HG02678 (cell line): ENCODE measurements around the gene BRAT1.

Experiments
- ATAC-seq: cut with Tn5 transposase; IDR thresholded peaks from one replicate; pipeline ENCODE4 v1.9.1; 2021; ENCODE audit warnings: mild to moderate bottlenecking, moderate library complexity; ENCODE audit not compliant: unreplicated experiment

BRAT1 gene

DNA sequence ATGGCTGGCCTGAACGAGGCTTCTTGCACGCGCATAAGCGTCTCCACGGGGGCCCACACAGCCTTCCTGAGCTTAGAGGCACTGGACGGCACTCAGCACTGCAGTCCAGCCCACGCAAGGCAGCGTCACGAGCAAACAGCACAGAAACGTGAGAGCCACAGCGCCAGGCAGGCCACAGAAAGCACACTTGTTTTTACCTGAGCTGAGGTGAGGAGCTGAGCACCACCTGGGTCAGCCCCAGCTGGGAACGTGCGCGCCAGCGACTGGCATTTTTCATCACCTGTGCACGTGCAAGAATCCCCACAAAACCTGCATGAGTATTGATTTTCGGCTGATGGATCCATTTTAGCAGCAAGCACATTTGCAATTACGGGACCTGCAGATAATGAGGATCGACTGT, 30.1 kb upstream of the BRAT1 start:
- ATAC-seq = no peak

DNA sequence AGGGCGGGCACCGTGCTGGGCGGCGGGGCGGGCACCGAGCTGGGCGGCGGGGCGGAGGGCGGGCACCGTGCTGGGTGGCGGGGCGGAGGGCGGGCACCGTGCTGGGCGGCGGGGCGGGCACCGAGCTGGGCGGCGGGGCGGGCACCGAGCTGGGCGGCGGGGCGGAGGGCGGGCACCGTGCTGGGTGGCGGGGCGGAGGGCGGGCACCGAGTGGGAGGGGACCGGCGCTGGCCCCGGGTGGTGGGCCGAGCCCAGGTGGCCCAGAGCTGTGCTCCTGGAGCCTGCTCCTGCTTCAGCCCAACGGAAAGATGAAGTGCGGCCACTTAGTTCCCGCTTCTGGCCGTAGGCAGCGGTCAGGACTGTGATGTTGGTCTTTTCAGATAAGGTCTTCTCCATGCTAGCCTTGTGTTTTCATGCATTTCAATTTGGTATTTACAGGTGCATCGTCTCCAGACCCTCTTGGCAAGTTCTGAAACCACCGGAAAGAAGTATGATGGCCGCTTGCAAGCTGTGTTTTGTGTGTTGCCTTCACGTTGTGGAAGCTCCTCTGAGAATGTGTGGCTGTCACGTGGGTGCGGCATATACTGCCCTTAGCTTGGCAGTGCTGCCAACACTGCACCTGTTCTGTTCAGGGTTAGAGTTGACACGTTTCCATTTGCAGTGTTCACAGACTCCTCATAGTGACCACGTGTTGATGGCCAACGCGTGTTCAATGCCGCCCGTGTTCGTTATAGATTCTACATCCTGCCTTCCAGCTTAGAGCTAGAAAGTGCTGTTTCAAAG, 28.7 kb upstream of the BRAT1 start:
- no peak for ATAC-seq

DNA sequence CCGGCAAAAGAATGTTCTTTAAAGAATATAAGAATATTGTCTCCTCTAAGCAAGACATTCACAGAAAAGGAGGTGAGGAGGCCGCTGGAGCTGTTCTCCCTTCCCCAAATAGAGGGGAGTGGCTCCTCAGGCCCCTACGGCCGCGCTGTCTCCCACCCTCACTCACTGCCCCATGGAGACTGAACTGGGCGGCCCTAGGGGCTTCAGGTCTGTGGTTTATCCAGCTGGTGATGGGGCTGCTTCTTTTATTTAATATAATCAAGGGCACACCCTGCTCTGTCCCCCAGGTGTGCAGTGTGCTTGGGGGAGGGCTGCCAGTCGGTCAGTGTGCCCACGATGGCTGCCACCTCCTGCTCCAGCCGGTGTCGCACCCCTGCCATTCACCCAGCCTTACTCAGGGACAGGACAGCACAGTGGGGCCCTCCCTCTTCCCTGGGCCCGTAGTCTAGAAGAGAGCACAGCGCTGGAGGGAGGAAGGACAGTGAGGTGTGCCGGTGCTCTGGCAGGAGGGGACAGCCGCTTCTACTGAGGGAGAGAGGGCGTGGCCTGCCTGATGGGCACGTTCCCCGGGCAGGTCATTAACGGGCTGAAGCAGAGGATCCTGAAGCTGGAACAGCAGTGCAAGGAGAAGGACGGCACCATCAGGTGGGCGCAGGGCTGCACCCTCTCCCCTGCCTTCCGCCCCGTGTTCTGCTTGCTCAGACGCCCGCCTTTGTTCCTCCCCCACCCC, 26.8 kb upstream of the BRAT1 start:
- no peak for ATAC-seq

DNA sequence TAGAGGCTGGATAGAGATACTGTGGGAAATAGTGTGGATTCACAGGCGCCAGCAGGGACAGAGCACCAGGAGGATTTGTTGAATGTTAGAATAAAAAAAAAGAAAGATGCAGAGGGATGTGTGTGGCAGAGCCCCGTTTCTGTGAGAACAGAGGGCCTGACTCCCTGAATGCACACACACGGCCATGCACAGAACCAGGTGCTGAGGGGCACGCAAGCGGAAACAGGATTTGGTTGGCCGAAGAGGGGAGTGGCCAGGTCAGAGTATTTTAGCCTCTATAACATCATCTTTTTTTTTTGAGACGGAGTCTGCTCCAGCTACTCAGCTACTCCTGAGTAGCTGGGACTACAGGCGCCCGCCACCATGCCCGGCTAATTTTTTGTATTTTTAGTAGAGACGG, 25.3 kb upstream of the BRAT1 start:
- ATAC-seq = no peak

DNA sequence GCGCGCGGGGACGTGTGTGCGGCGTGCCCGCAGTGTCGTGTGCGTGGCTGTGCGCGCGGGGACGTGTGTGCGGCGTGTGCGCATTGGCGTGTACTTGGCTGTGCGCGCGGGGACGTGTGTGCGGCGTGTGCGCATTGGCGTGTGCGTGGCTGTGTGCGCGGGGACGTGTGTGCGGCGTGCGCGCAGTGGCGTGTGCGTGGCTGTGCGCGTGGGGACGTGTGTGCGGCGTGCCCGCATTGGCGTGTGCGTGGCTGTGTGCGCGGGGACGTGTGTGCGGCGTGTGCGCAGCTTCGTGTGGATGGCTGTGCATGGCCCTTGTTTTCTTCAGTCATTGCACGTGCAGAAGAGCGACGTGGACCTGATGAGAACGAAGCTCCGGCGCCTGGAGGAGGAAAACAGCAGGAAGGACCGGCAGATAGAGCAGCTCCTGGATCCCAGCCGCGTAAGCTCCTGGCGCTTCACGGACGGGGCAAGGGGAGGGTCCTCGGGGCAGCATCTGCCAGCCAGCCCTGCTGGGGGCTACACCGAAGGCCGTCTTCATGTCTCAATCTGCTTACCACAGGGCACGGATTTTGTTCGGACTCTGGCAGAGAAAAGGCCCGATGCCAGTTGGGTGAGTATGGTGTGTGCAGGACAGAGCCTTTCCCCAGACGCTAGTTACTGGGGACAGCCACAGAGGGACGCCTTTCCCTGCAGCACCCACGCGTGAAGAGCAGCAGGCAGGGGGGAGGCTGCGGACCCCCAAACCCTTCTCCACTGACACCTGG, 22.8 kb upstream of the BRAT1 start:
- ATAC-seq = no peak

DNA sequence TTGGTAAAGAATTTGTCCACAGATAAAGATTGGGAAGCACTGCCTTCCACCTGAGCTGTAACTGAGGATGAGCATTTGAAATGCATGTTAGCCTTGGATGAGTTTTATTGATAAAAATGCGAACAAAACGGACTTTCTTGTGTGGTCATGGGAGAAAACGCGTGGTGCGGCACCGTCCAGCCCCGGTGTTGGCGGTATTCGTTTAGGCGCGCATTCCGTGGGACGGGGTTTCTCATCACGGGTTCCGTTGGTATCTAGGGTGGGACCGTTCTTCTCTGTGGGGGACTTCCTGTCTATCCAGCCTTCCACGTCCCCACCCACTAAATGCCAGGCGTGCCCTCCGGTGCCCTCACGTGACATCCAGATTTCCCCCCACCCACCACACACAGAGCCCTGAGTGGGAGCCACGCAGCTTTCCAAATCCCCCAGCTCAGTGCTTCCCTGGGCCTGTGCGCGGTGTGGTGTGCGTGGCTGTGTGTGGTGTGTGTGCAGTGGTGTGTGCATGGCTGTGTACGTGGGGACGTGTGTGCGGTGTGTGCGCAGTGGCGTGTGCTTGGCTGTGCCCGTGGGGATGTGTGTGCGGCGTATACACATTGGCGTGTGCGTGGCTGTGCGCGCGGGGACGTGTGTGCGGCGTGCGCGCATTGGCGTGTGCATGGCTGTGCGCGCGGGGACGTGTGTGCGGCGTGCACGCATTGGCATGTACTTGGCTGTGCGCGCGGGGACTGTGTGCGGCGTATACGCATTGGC, 21.6 kb upstream of the BRAT1 start:
- no peak for ATAC-seq

DNA sequence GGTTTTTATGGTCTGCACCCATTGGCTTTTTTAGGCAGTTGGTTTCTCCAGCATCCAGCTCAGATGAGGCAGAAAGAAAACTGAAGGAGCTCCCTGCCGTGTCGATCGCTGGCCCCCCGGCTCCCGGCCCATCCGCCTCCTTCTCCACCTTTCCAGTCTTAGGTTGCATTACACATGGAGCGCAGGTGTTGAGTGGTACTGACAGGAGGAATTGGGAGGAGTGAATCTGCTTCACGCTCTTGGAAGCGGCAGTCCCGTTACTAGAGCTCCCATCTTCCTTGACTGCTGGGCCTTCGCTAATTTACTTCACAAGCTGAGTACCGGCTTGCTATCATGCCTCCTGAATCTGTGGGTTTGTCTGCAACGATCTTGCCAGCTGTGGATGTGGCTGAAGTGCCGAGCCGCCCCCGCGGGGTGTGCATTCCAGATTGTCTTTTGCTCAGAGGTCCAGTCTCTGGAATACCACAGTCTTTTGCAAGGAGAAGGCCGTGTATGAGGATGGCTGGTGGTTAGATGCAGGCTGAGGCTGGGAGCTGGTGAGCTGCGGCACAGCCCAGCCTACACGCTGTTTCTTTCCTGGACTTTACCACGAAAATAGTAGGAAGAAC, 20.5 kb upstream of the BRAT1 start:
- ATAC-seq = no peak

DNA sequence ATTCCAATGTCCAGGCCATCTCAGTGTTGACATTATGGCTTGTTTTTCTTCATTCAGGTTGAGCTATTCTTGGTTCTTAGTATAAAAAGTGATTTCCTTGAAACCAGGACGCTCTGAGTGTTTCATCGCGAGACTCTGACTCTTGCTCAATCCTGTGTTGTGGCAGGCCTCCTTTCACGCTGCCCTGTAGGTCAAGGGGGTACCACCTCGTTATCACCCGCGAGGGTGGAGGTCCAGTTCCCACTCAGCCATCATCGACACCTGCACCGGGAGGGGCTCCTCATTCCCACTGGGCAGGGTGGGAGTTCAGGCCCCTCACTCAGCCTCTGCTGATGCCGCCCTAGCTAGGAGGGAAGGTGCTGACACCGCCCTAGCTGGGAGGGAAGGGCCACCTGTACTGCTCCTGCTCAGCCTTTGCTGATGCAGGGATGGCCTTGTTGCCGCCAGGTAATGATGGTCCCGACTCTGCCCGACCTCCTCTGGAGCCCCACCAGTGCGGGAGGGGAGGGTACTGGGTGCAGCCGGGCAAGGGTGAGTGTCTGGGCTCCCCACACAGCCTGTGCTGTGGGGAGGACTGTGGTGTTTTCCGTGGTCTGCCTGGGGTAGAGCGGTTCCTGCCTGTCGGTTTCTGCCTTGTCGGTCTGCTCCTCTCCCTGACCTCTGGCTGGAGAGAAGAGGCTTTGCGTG, 19.9 kb upstream of the BRAT1 start:
- ATAC-seq = no peak

DNA sequence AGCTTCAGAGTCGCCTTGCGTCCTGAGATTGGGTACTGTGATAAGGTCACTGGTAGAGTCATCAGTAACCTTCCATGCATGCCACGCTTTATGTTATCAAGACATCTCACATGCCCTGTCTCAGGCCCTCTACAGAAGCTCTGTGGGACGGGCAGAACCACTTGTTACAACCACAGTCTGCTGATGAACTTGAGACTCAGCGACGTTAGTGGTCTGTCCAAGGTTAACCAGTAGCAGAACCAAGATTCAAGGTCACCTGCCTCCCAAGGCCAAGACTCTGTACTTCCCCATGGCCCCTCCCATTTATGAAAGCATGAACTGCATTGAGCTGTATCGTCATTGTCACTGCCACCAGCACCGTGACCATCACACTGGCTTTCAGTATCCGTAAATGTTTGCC, 18.4 kb upstream of the BRAT1 start:
- no peak for ATAC-seq

DNA sequence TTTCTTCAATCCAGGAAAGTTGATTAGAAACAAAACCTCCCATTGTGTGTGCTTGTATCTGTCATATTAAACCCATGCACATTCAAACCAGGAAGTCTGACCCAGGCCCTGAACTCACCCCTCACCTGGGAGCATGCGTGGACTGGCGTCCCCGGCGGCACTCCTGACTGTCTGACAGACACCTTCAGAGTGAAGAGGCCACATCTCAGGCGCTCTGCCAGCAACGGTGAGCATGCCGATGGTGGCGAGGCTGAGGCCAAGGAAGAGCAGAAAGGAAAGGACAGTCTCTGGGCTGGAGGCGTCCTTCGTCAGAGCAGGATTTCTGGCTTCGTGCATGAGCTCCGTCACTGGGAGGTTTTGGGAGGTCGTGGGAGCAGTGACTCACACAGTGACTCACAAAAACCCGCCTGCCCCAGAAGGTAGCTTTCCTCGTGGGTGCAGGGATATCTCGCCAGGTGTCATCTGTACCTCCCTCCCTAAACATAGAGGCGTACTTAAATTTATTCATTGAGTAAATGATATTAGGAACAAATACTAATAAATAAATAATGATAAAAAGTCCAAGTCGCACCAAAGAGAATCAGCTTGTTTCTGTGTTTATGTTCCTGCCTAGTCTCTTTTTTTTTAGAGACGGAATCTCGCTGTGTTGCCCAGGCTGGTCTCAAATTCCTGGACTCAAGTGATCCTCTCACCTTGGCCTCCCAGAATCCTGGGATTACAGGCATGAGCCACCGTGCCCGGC, 16.9 kb upstream of the BRAT1 start:
- no peak for ATAC-seq

DNA sequence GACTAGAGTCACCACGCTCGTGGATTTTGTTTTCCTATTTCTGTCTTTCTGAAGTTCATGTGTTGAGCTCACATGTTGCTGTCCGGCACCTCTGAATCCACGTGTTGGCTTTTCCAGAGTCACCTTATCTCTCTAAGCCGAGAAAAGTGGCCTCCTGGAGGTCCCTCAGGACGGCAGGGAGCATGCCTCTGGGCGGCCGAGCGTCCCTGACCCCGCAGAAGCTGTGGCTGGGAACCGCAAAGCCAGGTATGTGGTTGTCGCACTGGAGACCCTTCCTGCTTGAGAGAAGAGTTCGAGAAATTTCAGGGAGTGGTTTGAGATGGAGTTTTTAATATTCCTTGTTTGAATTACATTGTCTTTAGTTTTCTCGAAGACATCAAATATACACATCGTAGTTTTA, 16.1 kb upstream of the BRAT1 start:
- ATAC-seq = no peak

DNA sequence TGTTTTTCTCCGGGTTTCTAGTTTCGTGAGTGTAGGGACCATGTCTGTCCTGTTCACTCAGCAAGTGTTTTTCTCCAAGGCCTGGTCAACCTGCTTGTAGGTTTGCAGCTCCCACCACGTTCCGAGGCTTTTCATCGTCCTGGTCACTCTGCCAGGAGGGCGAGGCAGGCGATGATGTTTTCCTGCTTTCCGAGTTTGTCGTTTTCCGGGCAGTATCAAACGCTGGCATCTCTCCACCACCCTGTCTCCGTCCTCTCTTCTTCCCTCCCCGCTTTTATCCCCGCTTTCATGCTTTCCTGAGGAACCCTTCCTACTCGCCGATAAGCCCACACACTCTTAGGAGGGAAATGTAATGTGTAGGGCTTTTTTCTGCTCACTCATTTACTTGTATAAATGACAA, 14.7 kb upstream of the BRAT1 start:
- no peak for ATAC-seq

DNA sequence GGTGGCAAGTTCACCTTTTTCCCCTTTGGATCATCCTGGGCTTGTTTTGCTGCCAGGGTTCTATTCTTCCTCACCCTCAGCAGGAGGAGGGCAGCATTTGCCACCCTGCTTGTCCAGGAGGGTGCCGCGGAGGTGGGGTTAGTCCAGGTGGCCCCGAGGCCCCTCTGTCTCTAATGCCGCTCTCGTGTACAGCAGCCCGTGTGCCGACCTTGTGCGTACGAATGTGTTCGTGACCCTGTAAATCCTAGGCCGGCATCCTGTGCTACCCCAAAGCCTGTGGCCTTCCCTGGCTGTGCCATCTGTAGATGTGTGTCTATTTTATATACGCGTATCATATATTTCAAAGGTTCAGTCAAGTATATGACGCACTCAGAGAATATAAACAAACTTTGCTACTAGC, 14.1 kb upstream of the BRAT1 start:
- ATAC-seq = no peak

DNA sequence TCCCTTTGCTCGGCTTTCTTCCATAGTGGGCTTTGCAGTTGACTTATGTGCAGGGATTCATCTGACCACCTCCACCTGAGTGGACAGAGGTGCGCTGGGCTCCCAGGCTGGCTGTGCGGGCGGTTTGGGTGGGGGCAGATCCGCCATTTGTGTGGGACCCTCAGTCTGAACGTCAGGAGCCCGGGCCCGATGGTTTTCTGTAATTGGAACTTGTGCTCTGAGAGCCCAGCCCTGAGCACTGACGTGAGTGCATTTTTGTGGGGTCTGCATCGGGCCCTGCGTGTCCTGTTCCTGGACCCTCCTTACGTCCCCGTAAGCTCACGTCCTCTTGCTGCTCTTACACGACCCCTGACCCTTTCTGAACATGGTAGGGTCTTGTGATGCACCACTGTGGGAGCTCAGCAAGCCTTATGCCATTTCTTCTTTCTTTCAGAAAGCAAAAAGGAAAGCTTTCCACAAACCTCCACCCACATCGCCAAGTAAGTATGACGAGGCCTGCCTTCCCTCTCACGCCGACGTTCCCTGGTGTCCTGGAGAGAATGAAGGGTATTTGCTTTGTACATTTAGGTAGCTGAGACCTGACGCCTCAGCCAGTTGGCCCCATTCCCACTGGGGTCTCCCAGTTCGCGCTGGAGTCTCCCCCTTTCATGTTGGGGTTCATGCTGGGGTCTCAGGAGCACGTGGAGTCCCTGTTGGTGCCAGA, 13.3 kb upstream of the BRAT1 start:
- ATAC-seq = no peak

DNA sequence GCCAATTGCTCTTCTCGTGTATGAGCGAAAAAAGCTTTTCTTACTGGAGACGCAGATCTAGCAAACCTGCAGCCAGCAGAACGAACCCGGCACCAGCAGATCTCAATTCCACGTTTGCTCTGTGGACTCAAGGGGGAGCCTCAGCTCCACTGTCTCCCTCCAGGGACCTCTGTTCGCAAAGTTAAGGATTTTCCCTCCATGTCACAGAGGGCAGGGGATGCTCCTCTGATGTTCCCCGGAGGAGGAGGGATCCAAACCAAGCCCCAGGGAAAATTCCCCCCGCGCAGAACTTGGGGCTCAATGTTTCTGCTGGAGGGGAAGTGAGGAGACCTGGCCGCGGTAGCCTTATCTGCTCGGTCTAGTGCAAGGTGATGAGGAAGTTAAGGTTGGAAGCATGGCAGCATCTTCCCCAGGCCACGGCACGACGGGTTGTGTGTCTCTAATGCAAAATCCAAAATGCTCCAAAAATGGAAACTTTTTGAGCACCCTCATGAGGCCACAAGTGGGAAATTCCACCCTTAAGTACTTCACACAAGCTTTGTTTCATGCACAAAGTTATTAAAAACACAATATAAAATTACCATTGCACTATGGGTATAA, 12.5 kb upstream of the BRAT1 start:
- no peak for ATAC-seq

DNA sequence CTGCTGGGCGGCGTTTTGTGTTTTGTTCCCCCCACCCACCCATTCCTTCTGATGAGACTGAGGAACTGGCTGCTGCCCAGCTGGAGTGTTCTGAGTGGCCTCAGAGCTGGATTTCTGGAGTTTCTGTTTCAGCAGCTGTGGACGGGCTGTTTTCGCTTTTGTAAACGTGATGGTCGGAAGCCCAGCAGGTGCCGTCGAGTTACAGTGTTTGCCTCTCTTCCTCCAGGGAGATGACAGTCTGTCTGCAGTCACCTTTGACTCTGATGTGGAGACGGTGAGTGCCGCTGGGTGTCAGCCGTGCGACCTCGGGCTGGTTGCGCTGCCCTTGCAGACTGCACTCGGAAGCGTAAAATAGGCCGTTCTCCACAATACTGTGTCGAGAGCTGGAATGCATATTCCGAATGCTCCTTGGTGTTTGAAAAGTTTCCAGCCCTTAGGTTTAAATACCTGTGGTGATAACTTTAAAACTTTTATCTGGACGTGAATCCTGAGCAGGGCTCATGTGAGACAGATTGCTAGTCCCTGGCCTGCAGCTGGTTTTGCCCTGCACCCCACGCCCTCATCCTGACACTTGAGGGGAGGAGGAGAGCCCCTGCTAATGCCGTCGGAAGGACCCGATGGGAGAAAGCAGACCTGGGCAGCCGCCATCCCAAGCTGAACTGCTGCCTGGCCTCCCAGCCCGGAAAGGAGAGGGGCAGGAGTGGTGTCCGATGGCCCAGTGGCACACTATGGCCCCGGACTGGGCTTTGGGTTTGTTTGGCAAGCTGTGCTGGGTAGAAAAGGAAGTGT, 11.8 kb upstream of the BRAT1 start:
- ATAC-seq = peak; percentile 80

DNA sequence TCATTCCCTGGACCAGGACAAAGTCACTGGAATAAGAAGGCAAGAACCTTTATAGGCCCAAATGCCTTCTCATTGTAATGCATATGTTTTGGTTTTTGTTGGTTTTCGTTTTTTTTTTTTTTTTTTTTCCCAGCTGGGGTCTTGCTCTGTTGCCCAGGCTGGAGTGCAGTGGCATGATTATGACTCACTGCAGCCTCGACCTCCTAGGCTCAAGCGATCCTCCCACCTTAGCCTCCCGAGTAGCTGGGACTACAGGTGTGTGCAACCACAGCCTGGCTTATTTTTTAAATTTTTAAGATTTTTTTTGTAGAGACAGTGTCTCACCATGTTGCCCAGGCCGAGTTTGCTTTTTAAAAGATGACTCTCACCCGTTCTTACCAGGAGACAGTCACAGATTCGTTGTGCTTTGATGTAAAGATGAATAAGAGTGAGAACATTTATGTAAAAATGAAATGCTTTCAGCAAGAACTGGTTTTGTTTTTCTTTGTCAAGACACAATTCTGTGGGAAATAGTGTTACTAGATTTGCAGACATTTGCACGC, 11.1 kb upstream of the BRAT1 start:
- ATAC-seq = no peak
